Measurements from ENCODE around the gene RELL1.

Gene RELL1

DNA sequence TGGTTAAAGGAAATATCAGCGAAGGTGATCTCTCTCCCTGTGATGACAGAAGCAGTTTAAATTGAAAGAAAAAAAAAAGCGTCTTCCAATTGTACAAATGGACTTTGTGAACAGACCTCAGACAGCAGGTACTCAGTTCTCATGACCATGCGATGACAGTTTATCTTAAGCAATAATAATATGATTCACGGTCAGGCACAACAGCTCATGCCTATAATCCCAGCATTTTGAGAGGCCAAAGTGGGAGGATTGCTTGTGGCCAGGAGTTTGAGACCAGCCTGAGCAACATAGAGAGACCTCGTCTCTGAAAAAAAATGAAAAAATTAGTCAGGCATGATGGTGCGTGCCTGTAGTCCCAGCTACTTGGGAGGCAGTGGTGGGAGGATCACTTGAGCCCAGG lies 51.0 kb downstream of the RELL1 start:
- DNase-seq (ENCODE audit: low read depth): no peak

DNA sequence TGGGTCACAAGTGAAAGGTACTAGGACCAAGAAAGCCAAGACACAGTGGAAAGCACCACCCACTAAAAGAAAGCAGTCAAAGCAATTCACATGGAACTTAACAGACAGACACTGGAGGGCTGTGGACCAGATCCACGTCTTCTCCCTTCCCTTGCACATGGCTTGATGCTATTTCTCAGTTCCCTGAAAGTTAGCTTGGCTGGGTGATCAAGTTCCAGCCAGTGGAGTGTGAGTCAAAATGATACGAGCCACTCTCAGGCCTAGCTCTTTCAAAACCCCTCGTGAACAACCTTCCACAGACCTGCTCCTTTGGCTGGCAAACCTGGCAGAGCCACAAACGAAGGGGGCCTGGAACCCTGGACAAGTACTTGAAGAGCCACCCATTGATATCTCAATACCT lies 52.0 kb downstream of the RELL1 start:
- no peak for DNase-seq (ENCODE audit: low read depth)

DNA sequence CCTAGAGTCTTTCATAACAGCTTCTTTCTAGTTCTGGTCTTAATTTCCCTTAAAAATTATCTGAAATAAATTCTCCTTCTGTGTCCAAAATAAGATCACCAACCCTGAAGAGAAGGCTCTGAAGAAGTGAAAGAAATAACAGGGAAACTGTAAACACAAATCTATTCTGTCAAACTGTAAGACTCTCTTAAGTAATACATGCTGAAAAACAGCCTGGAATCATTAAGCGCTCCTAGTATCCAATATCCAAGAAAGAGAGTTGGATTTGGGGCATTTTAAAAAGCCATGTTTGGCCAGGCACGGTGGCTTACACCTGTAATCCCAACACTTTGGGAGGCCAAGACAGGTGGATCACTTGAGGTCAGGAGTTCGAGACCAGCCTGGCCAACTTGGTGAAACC lies 53.3 kb downstream of the RELL1 start:
- no peak for DNase-seq (ENCODE audit: low read depth)

DNA sequence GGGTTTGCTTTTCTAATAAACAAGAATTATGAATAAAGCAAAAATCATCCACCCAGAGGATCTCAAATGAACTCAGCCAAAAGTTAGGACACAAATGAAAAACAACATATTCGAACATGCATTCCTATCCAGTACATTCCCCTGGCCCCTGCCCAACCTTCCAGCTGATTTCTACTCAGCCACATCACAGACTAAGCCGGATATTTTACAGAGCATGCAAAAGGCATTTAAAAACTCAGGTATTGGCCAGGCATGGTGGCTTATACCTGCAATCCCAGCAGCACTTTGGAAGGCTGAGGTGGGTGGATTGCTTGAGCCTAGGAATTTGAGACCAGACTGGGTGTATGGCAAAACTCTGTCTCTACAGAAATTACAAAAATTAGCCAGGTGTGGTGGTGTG lies 54.6 kb downstream of the RELL1 start:
- DNase-seq (ENCODE audit: low read depth): peak; percentile 84

DNA sequence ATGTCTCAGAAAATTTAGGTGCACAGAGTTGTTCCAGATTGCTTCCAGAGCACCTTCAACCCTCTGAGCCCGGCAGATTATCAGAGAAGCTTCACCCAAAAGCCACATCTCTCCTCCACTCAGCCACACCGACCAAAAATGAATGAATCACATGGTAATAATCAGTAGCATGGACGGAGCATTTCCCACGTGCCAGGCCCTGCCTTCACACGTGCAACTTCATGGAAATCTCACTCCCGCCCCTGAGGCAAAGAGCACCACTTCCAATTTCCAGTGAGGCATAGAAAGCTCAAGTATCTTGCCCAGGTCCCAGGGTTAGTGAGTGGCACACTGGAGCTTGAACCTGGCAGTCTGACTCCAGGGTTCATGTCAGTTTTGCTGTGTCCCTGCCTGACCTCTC lies 56.5 kb downstream of the RELL1 start:
- DNase-seq (ENCODE audit: low read depth): no peak

DNA sequence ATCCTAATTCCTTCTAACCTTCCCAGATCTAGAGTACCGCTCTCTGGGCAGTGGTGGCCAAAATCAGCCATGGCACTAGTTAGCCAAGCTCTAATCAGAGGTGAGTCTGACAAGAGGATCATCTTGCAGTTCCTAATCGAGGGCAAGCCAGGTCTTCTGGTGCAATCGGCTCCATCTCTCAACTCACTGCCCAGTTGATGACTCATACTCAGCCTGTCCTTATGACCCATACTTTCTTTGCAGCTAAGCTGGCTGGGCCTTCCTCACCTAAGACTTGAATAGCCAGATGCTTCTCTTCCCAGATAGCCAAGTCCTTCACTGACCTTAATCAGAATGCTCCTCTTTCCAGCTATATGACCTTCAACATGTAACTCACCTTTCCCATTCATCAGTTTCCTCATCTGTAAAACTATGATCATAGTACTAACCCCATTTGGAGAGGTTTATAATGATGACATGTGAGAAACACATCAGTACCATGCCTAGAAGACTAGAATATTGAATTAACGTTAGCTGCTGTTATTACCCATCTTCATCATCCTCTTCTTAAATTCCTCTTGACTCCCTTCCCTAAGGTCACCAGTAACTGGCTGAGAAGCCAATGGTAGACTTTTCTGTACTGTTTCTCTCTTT lies 57.1 kb downstream of the RELL1 start:
- DNase-seq (ENCODE audit: low read depth): peak; percentile 97

DNA sequence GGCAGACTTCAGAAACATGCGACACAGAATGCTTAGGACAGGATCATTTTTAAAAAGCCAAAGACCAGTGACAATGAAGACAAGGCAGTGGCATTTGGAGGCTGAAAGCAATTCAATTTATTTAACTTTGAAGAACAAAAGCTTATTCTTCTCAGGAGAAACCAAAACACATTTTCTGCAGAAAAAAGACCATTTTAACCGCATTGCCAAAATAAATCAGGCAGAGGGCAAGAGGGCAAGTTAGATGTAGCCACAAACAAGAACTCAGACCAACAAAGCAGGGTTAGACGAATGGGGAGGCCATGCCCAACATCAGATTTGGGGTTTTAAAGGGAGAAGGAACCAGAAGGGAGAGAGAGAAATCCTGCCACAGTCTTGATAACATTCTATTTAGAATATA lies 58.9 kb downstream of the RELL1 start:
- no peak for DNase-seq (ENCODE audit: low read depth)

DNA sequence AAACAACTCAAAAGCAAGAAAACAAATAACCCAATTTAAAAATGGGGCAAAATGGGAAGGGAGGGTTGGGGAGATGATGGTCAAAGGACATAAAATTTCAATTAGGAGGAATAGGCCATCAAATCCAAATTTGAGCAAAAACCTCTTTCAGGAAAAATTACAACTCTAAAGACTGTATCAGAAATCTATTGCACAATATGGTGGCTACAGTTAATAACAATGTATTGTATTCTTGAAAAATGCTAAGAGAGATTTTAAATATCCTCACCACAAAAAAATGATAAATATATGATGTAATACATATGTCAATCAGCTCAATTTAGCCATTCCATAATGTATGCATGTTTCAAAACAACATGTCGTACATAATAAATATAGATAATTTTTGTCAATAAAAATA lies 60.7 kb downstream of the RELL1 start:
- DNase-seq (ENCODE audit: low read depth): no peak

DNA sequence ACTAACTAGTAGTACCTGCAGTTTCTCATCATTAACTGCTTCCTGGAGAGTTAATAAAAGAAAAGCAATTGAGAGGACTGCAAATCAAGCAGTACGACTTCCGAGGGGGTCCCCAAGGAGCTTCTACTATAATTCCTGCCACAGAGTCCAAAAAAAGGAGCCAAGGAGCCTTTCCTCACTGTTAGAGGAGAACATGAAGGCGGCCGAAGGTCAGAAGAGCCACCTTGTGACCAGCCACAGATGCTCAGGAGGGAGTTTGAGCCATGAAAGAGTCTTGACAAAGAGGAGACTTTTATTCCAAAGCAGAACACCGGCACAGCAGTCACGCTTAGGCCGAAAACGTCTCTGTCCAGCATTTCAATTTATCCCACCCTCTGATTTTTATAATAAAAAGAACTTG lies 62.2 kb downstream of the RELL1 start:
- no peak for DNase-seq (ENCODE audit: low read depth)

DNA sequence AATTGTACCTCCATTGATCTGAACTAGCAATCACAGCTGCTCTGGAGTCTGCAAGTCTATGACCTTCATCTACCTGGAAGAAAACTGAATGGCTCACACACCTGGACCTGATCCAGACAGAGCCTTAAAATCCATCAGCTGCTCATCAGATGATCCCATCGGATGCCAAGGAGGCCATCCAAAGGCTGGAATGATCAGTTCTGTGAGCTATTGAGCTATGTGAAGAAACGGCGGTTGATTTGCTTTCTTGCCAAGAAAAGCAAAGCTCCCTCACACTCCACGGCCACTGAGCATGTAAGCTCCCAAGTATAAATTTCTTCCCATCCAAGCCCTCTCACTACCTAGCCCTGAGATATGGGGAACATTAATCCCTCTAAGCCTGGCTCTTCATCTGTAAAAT lies 63.1 kb downstream of the RELL1 start:
- DNase-seq (ENCODE audit: low read depth): peak; percentile 32

DNA sequence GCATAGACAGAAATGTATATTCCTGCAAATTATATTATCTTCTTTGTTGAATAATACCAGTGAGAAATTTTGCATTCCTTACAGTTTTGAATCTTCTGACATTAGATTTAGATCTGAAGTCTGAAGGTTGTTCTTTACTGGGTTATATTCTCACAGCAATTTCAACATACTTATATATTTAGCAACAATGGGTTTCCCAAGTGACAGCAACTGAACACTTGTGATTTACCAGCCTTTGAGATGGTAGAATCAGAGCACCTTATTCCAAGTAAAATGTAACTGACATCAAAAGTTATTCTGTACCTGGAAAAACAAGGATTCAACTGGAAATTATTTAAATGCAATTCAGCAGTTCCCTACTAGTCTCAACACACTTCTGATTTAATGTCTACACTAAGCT lies 66.0 kb downstream of the RELL1 start:
- DNase-seq (ENCODE audit: low read depth): no peak

DNA sequence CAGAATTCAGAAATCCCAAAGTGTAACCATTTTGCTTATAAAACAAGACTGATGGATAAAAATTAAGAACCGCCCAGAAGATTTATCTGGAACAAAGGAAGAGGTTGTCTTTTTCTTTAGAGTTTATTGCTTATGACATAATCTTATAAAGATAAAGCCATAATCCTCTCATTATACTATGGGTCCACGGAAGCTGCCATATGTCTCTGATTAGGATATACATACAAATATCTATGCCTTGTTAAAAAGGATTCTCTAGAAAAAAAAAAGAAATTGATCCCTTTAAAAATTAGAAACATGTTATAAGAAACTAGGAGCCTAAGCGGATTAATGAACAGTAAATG lies 70.5 kb downstream of the RELL1 start:
- DNase-seq (ENCODE audit: low read depth): no peak

DNA sequence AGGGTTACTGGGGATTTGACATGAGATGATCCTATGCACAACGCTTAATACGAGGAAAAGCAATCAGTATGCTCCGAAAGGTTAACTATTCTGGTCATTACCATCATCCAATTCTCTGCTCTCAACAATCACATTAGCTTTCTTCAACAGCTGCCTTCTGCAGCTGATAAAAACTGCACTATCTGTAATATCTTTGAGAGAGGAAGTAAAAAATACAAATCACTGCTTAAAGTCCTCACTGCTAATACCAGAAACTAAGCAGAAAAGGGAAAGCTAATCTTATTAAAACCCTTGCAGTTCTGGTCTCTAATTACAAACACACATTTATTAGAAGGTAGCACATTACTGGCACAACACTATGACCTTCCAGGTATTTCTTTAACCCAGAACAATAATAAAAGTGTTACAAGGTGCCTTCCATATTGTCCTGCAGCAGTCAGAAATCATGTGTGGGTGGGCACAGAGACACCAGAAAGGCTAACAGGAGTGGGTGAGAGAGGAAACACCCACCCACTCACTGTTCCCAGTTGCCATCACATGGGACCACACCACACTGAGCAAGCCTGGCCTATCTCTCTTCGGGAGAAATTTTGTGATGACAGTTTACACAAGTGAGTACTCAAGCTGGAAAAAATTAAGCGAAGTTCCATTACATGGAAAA lies 71.0 kb downstream of the RELL1 start:
- DNase-seq (ENCODE audit: low read depth): no peak

DNA sequence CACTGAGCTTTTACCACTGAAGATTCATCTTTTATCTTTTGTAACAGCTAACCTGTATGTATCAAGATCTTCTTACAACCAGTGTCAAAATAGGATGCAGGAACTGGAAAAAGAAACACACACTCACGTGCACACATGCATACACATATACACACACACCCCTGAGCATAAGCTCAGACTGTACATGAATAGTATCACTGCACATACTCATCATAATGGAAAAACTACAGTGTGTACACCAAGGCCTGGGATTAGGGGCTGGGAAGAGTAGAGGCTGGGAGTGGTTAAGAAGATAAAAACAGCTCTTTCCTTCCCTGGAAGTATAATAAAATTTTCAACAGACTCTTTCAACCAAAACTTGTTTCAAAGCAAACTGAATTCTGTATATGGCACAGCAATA lies 73.4 kb downstream of the RELL1 start:
- no peak for DNase-seq (ENCODE audit: low read depth)

DNA sequence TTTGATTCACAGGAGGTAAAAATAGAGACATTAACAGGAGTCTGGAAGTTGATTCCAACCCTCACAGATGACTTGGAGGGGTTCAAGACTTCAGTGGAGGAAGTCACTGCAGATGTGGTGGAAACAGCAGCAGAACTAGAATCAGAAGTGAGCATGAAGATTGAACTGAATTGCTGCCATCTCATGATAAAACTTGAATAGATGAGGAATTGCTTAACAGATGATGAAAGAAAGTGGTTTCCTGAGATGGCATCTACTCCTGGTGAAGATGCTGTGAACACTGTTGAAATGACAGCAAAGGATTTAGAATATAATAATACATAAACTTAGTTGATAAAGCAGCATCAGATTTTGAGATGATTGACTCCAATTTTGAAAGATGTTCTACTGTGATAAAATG lies 76.5 kb downstream of the RELL1 start:
- DNase-seq (ENCODE audit: low read depth): no peak

DNA sequence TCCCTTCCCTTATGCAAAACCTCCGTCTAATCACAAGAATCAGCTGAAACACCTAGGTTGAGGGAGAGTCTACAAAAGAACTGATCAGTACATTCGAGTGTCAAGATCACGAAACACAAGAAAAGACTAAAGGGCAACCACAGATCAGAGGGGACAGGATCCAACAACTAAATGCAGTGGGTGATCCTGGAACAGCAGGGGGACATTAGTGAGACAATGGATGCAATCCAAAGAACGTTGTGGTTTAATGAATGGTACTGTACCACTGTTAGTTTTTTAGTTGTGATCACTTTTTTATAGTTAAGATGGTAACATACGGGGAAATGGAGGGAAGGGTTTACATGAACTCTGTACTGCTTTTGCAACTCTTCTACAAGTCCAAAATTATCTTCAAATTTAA lies 79.2 kb downstream of the RELL1 start:
- no peak for DNase-seq (ENCODE audit: low read depth)

DNA sequence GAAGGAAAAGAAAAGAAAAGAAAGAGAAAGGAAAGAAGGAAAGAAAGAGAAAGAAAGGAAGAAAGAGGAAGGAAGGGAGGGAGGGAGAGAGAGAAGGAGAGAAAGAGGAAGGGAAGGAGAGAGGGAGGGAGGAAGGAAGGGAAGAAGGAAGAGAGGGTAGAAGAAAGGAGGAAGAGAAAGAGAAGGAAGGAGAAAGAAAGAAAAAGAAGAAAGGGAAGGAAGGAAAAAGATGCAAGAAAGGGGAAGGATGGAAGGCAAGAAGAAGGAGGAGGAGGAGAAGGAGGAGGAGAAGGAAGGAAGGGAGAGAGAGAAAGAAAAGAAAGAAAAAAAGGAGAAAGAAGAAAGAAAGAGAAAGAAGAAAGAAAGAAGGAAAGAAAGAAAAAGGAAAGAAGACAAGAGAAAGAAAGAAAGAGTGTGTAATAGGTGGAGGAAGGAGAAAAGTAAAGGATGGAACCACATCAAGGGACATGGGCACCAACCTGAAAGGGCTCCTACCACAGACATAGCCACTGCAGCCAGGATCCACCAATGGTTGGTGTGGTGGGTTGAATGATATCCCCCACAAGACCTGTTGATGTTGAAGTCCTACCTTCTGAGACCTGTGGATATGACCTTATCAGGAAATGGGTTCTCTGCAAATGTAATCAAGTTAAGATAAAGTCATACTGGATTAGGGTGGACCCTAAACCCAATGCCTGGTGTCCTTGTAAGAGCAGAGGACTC lies 80.2 kb downstream of the RELL1 start:
- no peak for DNase-seq (ENCODE audit: low read depth)

DNA sequence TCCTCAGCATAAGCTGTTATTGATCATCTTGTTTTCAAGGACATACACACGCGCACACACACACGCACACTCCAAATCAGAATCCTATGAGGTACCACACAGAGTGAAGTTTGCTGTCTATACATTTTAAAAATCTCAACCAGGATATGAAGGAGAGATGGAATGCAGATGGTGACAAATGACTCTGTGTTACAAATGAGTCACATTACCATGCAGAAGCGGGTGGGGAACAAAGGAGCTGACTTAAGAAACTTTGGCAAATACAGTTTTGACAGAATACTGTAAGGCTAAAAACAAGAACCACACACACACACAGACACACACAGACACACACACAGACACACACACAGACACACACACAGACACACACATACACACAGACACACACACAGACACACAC lies 81.7 kb downstream of the RELL1 start:
- peak; percentile 15 for DNase-seq (ENCODE audit: low read depth)

DNA sequence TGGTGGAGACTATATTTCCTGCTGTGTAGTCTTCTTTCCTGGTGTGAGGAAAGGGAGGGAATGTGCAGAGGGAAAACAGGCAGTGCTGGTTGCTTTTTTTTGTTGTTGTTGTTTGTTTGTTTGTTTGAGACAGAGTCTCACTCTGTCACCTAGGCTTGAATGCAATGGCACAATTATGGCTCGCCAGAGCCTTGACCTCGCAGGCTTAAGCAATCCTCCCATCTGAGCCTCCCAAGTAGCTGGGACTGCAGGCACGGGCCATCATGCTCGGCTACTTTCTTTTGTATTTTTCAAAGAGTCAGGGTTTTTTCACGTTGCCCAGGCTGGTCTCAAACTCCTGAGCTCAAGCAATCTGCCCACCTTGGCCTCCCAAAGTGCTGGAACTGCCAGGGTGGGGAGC lies 82.5 kb downstream of the RELL1 start:
- no peak for DNase-seq (ENCODE audit: low read depth)

DNA sequence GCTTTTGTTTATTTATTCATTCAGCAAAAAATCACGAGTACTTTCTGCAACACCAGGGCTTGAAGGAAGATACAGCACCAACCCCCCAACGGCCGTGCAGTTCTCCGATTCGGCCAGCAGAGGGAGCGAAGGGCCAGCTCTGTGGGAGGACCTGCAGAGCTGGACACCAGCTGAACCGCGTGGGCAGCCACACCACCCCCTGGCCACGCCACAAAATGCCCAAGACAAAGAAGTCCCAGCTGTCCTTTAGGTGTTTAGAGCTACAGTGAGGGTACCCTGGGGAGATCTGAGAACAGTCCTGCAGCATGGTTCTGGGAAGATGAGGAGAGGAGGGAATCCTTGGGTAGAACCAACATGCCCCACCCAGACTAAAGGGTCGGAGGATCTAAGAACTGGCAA lies 83.1 kb downstream of the RELL1 start:
- peak; percentile 69 for DNase-seq (ENCODE audit: low read depth)

DNA sequence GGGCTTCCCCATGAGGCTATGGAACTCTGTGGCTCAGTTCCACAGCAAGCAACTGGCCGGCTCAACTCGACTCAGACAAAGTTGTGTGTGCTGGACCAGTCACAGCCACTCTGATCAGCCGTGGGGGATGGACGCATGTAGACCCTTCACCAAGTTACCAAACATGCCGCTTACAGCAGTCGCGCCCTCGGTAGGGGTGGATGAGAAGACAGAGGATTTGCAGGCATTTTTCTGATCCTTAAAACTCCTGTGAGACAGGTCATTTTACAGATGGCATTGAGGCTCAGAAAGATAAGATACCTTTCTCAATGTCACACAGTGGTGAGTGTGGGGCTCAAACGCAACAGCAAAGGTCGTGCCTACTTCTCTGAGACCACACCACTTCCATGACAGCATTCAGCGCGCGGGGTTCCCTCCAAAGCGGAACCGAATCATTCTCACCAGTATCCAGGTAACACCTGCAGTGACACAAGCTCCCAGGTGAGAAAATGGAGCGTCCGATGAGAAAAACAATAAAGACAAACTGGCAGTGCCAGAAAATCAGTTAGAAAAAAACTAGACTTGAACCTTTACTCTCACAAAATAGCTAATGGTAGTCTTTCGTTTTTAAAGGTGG lies 83.6 kb downstream of the RELL1 start:
- no peak for DNase-seq (ENCODE audit: low read depth)

DNA sequence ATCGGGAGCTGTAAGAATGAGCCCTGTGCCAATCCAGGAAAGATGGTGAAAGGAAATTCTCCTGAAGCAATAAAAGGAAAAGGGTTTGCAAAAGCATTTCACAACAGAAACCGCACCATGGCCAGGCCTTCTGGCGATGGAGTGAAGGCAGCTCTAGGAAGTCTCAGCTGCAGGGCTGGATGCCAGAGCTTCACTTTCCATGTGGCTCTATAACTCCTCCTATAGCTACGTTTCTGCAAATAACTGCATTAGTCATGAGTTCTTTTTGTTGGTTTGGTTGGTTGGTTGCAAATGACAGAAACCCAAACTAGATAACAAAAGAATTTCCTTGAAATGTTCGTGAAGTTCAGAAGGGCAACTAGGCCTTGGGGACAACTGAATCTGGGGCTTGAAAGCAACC lies 84.6 kb downstream of the RELL1 start:
- peak; percentile 89 for DNase-seq (ENCODE audit: low read depth)

DNA sequence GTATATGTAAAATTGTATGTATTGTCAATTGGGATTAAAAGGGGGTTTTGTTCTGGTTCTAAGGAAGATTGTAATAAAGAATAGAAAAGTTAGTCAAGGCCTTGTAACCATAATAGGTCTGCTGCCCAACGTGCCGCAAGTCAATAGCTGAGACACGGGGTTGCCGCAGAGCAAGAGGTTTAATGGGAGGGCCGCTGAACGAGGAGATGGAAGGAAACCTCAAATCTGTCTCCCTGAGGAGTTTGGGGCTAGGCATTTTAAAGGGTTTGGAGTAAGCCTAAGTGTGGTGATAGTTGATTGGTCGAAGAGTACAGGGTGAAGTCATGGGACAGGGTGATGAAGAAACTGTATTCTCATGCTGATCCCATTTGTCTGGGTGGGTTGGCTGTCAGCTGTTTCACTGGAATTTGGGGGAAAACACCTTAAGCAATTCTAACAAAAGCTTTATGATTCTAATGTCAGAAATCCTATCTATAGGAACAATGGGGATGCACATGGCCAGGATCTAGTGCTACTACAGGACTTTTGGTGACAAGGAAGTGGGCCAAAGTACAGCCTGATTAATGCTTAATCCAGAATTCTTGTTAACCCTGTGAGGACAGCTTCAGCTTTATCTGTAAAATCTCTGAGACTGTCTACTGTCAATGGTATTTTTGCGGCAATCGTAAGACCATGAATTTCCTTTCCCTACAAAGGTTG lies 86.9 kb downstream of the RELL1 start:
- no peak for DNase-seq (ENCODE audit: low read depth)
